Measurements from ENCODE around the gene GAB2.

DNA sequence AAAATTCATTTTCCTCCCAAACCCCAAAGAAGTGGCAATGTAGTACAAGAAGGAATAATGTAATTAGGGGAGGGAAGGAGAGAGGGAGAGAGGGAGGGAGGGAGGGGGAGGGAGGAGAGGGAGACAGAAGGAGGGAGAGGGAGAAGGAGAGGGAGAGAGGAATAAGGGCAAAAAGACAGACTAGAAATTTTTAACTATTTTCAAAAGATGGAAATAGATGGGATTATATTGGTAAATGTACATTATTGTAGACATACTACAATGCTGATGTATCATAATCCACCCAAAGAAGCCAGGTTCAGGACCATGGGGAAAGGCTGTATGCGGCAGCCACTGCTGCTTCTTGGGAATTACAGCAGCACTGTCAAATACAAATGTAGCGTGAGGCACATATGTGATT lies 74.3 kb downstream of the GAB2 start:
- no peak for TF ChIP-seq POLR2A (IDR thresholded peaks at IDR 0.05)
- TF ChIP-seq, protein P1, sequence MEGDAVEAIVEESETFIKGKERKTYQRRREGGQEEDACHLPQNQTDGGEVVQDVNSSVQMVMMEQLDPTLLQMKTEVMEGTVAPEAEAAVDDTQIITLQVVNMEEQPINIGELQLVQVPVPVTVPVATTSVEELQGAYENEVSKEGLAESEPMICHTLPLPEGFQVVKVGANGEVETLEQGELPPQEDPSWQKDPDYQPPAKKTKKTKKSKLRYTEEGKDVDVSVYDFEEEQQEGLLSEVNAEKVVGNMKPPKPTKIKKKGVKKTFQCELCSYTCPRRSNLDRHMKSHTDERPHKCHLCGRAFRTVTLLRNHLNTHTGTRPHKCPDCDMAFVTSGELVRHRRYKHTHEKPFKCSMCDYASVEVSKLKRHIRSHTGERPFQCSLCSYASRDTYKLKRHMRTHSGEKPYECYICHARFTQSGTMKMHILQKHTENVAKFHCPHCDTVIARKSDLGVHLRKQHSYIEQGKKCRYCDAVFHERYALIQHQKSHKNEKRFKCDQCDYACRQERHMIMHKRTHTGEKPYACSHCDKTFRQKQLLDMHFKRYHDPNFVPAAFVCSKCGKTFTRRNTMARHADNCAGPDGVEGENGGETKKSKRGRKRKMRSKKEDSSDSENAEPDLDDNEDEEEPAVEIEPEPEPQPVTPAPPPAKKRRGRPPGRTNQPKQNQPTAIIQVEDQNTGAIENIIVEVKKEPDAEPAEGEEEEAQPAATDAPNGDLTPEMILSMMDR (IDR thresholded peaks at IDR 0.05), result no peak
